SH-SY5Y (cell line): ENCODE data around the gene THSD4.

ENCODE experiments used
- GATA2 ChIP-seq: IDR thresholded peaks from 2 replicates; pipeline ENCODE4 v1.6.1; 2011; ENCODE audit warnings: mild to moderate bottlenecking, low read depth, low read length
- GATA3 ChIP-seq: IDR thresholded peaks from 2 replicates; pipeline ENCODE4 v1.6.1; 2011; ENCODE audit warnings: low read depth, mild to moderate bottlenecking, low read length, moderate library complexity

Gene THSD4

GRCh38 chr15:71114887-71115566 is at the start of gene THSD4:
Gene THSD4 (plus strand): TSS chr15:71115471.
- TF ChIP-seq GATA3, result no peak
- TF ChIP-seq GATA2, result no peak

GRCh38 chr15:71066983-71067382 is 48.3 kb upstream of the THSD4 start:
- TF ChIP-seq GATA2 (no peak), GATA3 (no peak)

- no peak for TF ChIP-seq GATA2
- TF ChIP-seq GATA3, result no peak
These were observed 45.6 kb upstream of the THSD4 start for GRCh38 chr15:71069693-71070092.

GRCh38 chr15:71071529-71071928 is 43.7 kb upstream of the THSD4 start:
- TF ChIP-seq GATA3, result no peak
- TF ChIP-seq GATA2, result no peak

DNA sequence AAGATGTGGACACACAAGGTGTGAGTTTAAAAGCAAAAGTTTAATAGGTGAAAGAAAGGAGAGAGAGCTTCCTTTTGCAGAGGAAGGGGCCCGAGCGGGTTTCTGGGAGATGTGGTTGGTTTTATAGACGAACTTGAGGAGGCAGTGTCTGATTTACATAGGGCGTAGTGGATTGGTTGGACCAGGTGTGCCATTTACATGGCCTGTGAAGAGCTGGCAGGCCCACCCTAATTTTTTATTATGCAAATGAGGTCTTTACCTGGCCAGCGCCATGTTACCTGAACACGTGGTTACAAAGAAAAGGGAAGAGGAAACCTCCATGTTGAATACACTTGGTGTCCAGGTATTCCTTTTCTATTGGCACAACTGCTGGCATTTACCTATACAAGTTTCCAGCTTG is 42.8 kb upstream of the THSD4 start:
- TF ChIP-seq GATA2, result no peak
- TF ChIP-seq GATA3, result no peak

- TF ChIP-seq GATA2 (no peak), GATA3 (no peak)
These were observed 36.6 kb upstream of the THSD4 start for GRCh38 chr15:71078506-71079207.

- TF ChIP-seq GATA3 (no peak), GATA2 (no peak)
These were observed 35.8 kb upstream of the THSD4 start for GRCh38 chr15:71079208-71080044.

DNA sequence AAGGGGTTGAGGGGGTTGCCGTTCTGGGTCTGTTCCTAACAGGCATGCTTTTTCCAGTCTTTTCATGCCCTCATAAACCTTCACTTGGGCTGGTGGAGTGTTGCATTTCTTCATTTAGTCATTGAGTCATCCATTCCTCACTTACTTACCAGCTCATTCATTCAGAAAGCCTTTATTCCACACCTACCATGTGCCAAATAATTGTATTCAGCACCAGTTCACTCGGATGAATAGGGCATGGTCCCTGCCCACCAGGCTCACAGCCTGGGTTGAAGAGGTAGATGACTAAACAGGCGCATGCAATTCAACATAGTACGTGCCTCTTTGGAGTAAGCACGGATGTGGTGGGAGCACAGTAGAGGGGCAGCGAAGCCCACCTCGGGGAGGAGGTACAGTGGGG is 35.1 kb upstream of the THSD4 start:
- TF ChIP-seq GATA2 (no peak), GATA3 (no peak)

- TF ChIP-seq GATA2 (no peak), GATA3 (no peak)
These were observed 34.6 kb upstream of the THSD4 start for GRCh38 chr15:71080705-71081104.

- no peak for TF ChIP-seq GATA3
- TF ChIP-seq GATA2, result no peak
These were observed 32.5 kb upstream of the THSD4 start for GRCh38 chr15:71082803-71083202.

DNA sequence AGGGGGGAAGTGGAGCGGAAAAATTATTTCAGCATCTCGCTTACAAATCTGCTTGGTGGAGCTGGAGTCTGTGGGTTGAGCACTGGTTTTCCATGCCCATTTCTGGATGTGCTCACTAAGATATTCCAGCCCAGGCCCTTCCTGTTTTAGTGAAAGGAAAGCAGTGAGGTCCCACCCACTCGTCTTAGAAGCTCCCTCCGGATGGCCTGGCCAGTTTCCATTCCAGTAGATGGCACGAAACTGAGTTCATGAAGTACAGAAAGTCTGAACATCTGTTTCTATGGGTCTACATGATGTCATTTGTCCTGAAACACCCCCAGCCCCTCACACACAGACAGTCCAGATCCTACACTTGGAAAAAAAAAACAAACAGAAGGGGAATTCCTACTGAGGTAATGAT is 31.9 kb upstream of the THSD4 start:
- TF ChIP-seq GATA3 (no peak), GATA2 (no peak)

GRCh38 chr15:71084264-71084663 is 31.0 kb upstream of the THSD4 start:
- no peak for TF ChIP-seq GATA3
- TF ChIP-seq GATA2, result no peak

- TF ChIP-seq GATA2, result no peak
- no peak for TF ChIP-seq GATA3
These were observed 29.5 kb upstream of the THSD4 start for GRCh38 chr15:71085809-71086208.

GRCh38 chr15:71088155-71088554 is 27.1 kb upstream of the THSD4 start:
- TF ChIP-seq GATA2 (no peak), GATA3 (no peak)

GRCh38 chr15:71088683-71089082 is 26.6 kb upstream of the THSD4 start:
- no peak for TF ChIP-seq GATA2
- TF ChIP-seq GATA3, result no peak

DNA sequence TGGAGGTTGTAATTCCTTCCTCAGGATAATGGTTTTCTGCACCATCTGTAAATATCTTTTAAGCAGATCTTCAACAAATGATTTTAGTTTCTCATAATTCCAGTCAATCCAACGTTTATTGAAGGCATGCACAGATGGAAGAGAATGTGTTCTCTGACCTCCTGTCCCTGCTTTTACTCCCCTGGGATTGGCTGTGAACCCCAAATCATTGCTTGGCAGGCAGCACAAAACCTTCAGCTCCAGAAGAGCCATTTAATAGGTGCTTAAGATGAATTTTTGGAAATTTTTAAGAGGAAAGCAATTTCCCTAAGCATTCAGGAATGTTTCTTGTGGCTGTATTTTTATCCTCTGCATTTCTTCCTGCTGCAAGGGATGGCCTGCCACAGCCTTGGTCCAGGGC is 25.5 kb upstream of the THSD4 start:
- TF ChIP-seq GATA2 (no peak), GATA3 (no peak)
